Smooth muscle cell (in vitro differentiated cells): Measurements from ENCODE around the gene IPO11. TPM values are rescaled to one million over a fixed set of nuclear protein-coding genes. Genes with fewer than 3 reads are reported as not detected.

Source experiments
- DNase-seq: peaks from one replicate; lab custom pipeline; 2025; ENCODE audit not compliant: unreplicated experiment; lab: John Stamatoyannopoulos, UW
- H2AFZ ChIP-seq: fragments of 200-600 bp; sonication (generic); 2 replicates; pipeline ENCODE4 v1.6.0; 2016; ENCODE audit warnings: antibody characterized with exemption, low read depth, mild to moderate bottlenecking
- H3F3A ChIP-seq: fragments of 200-600 bp; sonication (generic); 2 replicates; pipeline ENCODE4 v1.6.0; 2017; ENCODE audit warnings: antibody characterized with exemption, low read depth
- H3K27ac ChIP-seq: fragments of 200-600 bp; sonication (generic); 2 replicates; pipeline ENCODE4 v1.5.1; 2016; ENCODE audit warnings: low read depth, mild to moderate bottlenecking
- H3K27me3 ChIP-seq: fragments of 200-600 bp; sonication (generic); 2 replicates; pipeline ENCODE4 v1.6.1; 2016; ENCODE audit warnings: low read depth, mild to moderate bottlenecking
- H3K36me3 ChIP-seq: fragments of 200-600 bp; sonication (generic); 2 replicates; pipeline ENCODE4 v1.5.1; 2016; ENCODE audit warnings: low read depth
- H3K4me1 ChIP-seq: fragments of 200-600 bp; sonication (generic); 2 replicates; pipeline ENCODE4 v1.5.1; 2016; ENCODE audit warnings: low read depth
- H3K4me2 ChIP-seq: fragments of 200-600 bp; sonication (generic); 2 replicates; pipeline ENCODE4 v1.6.0; 2016; ENCODE audit warnings: mild to moderate bottlenecking
- H3K4me3 ChIP-seq: fragments of 200-600 bp; sonication (generic); 2 replicates; pipeline ENCODE4 v1.5.1; 2016; ENCODE audit warnings: mild to moderate bottlenecking
- H3K79me2 ChIP-seq: fragments of 200-600 bp; sonication (generic); 2 replicates; pipeline ENCODE4 v1.6.0; 2016; ENCODE audit warnings: low read depth, mild to moderate bottlenecking
- H3K9ac ChIP-seq: fragments of 200-600 bp; sonication (generic); 2 replicates; pipeline ENCODE4 v1.6.0; 2016; ENCODE audit warnings: low read depth
- H3K9me3 ChIP-seq: fragments of 200-600 bp; sonication (generic); replicated peaks from 2 replicates; pipeline ENCODE4 v1.5.1; 2016; ENCODE audit warnings: low read depth
- H4K20me1 ChIP-seq: fragments of 200-600 bp; sonication (generic); 2 replicates; pipeline ENCODE4 v1.6.0; 2016; ENCODE audit warnings: low read depth
- WGBS: methylation state at CpG from one replicate; pipeline ENCODE4 v1.1.7; 2016; ENCODE audit warnings: low lambda C conversion rate; 5-methylcytosine and 5-hydroxymethylcytosine counted together
- polyA plus RNA-seq: library from polyadenylated mRNA; unstranded; fragments of >200 nt; fragmentation: Nextera tagmentation; extraction: Ambion mirVana; gene quantifications from 2 replicates; pipeline ENCODE4 v1.2.1, GENCODE V29; 2016
- total RNA-seq: library from RNA; depleted of rRNA; stranded (reverse); fragments of >200 nt; gene quantifications from 2 replicates; pipeline ENCODE4 v1.2.3, GENCODE V29; 2014
- TF ChIP-seq, protein P1 (sequence below): fragments of 200-600 bp; sonication (generic); IDR thresholded peaks from 2 replicates; pipeline ENCODE4 v1.5.1; 2017; ENCODE audit warnings: borderline replicate concordance, mild to moderate bottlenecking, antibody characterized with exemption; ENCODE audit not compliant: insufficient read depth, poor library complexity, severe bottlenecking

The IPO11 gene
- total and polyA plus RNA-seq, 2 experiments from 2014 or later = 9.3 to 31.8 TPM

DNA sequence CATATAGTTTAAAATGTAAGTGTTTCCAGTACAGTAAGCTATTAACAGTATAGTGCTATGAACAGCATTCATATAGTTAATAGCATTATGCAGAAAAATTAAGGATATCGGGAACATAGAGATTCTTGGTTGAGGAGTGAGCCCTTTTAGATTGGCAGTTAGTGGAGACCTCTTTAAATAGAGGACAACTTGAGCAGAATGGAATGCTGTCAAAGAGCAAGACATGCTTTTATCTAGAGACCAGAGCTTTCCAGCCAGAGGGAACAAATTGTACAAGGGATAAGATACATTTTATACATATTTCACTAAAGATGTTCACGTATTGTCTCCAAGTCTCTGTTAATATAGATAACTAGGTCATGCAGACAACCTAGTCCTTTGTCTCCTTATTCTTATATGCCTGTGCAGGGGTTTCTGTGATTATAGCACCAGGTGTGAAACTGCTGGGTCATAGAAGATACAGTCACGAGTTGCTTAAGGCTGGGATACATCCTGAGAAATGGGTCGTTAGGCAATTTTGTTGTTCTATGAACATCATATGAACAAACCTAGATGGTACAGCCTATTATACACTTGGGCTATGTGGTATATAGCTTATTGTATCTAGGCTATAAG, 6.0 kb downstream of the IPO11 start:
- Histone ChIP-seq H3K27ac (no peak overlapping the region), H3K9me3 (no peaks in the 10 kb centered on the region), H3F3A (no peaks in the 10 kb centered on the region), H4K20me1 (peaks cover 17% of the 10 kb centered on the region), H2AFZ (no peak overlapping the region), H3K79me2 (peaks cover 80% of the 10 kb centered on the region), H3K4me1 (peaks cover 6% of the 10 kb centered on the region), H3K27me3 (no peaks in the 10 kb centered on the region), H3K4me2 (no peak overlapping the region), H3K36me3 (no peaks in the 10 kb centered on the region), H3K4me3 (no peak overlapping the region), H3K9ac (no peak overlapping the region)
- no peak for DNase-seq
- TF ChIP-seq, protein P1, sequence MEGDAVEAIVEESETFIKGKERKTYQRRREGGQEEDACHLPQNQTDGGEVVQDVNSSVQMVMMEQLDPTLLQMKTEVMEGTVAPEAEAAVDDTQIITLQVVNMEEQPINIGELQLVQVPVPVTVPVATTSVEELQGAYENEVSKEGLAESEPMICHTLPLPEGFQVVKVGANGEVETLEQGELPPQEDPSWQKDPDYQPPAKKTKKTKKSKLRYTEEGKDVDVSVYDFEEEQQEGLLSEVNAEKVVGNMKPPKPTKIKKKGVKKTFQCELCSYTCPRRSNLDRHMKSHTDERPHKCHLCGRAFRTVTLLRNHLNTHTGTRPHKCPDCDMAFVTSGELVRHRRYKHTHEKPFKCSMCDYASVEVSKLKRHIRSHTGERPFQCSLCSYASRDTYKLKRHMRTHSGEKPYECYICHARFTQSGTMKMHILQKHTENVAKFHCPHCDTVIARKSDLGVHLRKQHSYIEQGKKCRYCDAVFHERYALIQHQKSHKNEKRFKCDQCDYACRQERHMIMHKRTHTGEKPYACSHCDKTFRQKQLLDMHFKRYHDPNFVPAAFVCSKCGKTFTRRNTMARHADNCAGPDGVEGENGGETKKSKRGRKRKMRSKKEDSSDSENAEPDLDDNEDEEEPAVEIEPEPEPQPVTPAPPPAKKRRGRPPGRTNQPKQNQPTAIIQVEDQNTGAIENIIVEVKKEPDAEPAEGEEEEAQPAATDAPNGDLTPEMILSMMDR = no peak
- WGBS = 96% methylated on average over 4 of the region's 4 CpGs

DNA sequence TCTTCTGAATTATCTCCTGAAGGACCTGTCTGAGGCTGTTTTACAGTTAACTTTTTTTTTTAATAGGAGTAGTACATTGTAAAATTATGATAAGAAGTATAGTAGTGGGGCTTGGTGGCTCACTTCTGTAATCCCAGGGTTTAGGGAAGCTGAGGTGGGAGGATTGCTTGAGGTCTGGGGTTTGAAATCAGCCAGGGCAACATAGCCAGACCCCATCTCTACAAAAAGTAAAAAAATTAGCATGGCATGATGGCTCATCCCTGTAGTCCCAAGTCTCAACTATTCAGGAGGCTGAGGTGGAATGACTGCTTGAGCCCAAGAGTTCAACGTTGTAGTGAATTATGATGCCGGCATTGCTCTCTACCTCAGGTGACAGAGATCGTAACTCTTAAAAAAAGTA, 7.0 kb downstream of the IPO11 start:
- Histone ChIP-seq H3K27ac (no peak overlapping the region), H3K79me2 (peaks cover 69% of the 10 kb centered on the region), H3K4me2 (no peak overlapping the region), H3K27me3 (no peaks in the 10 kb centered on the region), H3K36me3 (no peaks in the 10 kb centered on the region), H3K9me3 (no peaks in the 10 kb centered on the region), H3F3A (no peaks in the 10 kb centered on the region), H4K20me1 (peaks cover 18% of the 10 kb centered on the region), H3K9ac (no peak overlapping the region), H3K4me3 (no peak overlapping the region), H2AFZ (no peak overlapping the region), H3K4me1 (no peaks in the 10 kb centered on the region)
- no peak for DNase-seq
- WGBS = 97% methylated on average over 3 of the region's 3 CpGs
- TF ChIP-seq, protein P1 = no peak

GRCh38 chr5:62421414-62421813, 8.9 kb downstream of the IPO11 start:
- no peak for DNase-seq
- Histone ChIP-seq H2AFZ (no peak overlapping the region), H3K36me3 (no peaks in the 10 kb centered on the region), H3K4me2 (no peak overlapping the region), H3K79me2 (peaks cover 66% of the 10 kb centered on the region), H4K20me1 (peaks cover 29% of the 10 kb centered on the region), H3F3A (no peaks in the 10 kb centered on the region), H3K9me3 (no peaks in the 10 kb centered on the region), H3K27me3 (no peaks in the 10 kb centered on the region), H3K4me3 (no peak overlapping the region), H3K27ac (no peak overlapping the region), H3K9ac (no peak overlapping the region), H3K4me1 (no peaks in the 10 kb centered on the region)
- 91% methylated on average over 1 of the region's 1 CpG for WGBS
- TF ChIP-seq, protein P1 = no peak

- Histone ChIP-seq H4K20me1 (peaks cover 37% of the 10 kb centered on the region), H2AFZ (no peak overlapping the region), H3K9ac (no peak overlapping the region), H3K36me3 (no peaks in the 10 kb centered on the region), H3K27ac (no peak overlapping the region), H3K4me3 (no peak overlapping the region), H3F3A (no peaks in the 10 kb centered on the region), H3K27me3 (no peaks in the 10 kb centered on the region), H3K9me3 (no peaks in the 10 kb centered on the region), H3K79me2 (peaks cover 53% of the 10 kb centered on the region), H3K4me2 (no peak overlapping the region), H3K4me1 (no peaks in the 10 kb centered on the region)
- TF ChIP-seq, protein P1 = no peak
- no peak for DNase-seq
- WGBS = 90% methylated on average over 1 of the region's 1 CpG
These were observed 12.2 kb downstream of the IPO11 start for GRCh38 chr5:62424763-62425162.
